ENCODE results near the gene GRIN2A. TPM values are rescaled to one million over a fixed set of nuclear protein-coding genes. Genes with fewer than 3 reads are reported as not detected.

The GRIN2A gene
- total RNA-seq, 1 donor from 2014 or later: 0.56 TPM

GRCh38 chr16:9911231-9911630 lies 271.0 kb downstream of the GRIN2A start:
- H3K36me3 ChIP-seq: no peaks in the 10 kb centered on the region

DNA sequence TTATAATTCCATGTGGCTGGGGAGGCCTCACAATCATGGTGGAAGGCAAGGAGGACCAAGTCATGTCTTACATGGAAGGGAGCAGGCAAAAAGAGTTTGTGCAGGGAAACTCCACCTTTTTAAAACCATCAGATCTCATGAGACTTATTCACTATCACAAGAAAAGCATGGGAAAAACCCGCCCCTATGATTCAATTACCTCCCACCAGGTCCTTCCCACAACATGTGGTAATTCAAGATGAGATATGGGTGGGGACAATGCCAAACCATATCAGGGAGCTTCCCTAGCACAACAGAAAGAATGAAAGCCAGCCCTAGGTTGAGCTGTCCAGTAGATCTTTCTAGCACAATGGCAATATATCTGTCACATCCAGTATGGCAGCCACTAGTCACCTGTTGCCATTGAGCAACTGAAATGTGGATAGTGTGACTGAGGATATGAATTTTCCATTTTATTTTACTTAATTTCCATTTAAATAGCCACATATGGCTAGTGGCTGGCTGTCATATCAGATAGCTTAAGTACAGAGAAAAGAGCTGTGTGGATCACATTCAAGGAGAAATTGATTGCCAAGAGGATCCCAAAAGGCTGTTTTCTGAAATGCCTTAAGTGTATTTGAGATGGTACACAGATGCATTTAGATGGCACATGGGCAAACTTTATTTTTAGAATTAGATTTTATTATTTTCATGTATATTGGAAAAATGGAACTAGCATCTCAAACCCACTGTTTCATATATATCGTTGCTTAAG lies 273.0 kb downstream of the GRIN2A start:
- no peaks in the 10 kb centered on the region for H3K27me3 ChIP-seq (ENCODE audit: low read depth)
- peaks cover 3% of the 10 kb centered on the region for H3K4me1 ChIP-seq
- no peak overlapping the region for H3K27ac ChIP-seq
- DNase-seq (no peak), ATAC-seq (no peak)
- no peaks in the 10 kb centered on the region for H3K36me3 ChIP-seq
- intact Hi-C loops (cut with DNase I): no loop called here
- no peak for TF ChIP-seq CTCF (IDR thresholded peaks at IDR 0.05)
- H3K9me3 ChIP-seq: no peaks in the 10 kb centered on the region
- H3K4me3 ChIP-seq: no peak overlapping the region

More at GRCh38 chr16:9911231-9911630, 271.0 kb downstream of the GRIN2A start:
- no peak for TF ChIP-seq CTCF (IDR thresholded peaks at IDR 0.05)
- DNase-seq (no peak), ATAC-seq (no peak)
- Histone ChIP-seq H3K27me3 (ENCODE audit: low read depth) (no peaks in the 10 kb centered on the region), H3K9me3 (no peaks in the 10 kb centered on the region), H3K4me1 (peaks cover 3% of the 10 kb centered on the region), H3K4me3 (no peak overlapping the region), H3K27ac (no peak overlapping the region)
- intact Hi-C loops (cut with DNase I): no loop called here

DNA sequence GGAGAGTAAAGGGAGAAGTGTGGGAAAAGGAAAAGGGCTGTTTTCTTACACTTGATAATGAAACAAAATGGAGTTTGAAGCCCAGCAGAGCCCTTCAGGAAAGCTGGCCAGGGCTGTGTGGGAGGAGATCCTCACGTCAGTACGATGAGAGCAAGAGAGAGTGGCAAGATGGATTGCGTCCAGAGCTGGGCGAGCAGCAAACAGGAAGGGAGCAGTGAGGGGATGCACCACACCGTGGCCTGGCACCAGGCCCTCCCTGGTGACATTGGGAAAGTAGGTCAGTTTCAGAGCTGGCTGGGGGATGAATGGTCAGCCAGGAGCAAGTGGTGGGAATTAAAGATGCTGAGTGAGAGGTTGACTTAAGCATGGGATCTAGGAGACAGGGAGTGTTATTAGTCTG lies 273.6 kb downstream of the GRIN2A start:
- Histone ChIP-seq H3K4me3 (no peak overlapping the region), H3K9me3 (no peaks in the 10 kb centered on the region), H3K4me1 (no peaks in the 10 kb centered on the region), H3K27me3 (ENCODE audit: low read depth) (no peaks in the 10 kb centered on the region), H3K27ac (no peak overlapping the region), H3K36me3 (no peaks in the 10 kb centered on the region)
- ATAC-seq (peak in 1 of 2 donors; percentile 59), DNase-seq (no peak)
- TF ChIP-seq CTCF (IDR thresholded peaks at IDR 0.05): no peak
- intact Hi-C loops (cut with DNase I): no loop called here

DNA sequence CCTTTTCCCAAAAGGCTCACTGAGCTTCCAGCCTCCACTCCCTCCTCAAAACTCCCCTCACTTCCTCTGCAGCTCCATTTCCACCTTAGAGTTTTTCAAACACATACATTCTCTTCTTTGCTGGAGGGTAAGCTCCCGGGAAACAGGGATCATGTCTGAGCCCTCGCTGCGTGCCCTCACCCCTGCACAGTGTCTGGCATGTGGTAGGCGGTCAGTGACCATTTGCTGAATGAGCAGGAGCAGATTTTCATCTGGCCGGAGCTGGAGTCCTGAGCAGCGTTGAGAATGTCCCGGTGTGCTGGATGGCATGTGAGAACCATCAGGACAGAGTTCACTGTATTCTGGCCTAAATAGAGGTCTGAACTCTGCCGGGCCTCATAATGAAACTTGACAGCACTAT lies 274.5 kb downstream of the GRIN2A start:
- H3K27ac ChIP-seq: no peak overlapping the region
- no peaks in the 10 kb centered on the region for H3K9me3 ChIP-seq
- DNase-seq (no peak), ATAC-seq (no peak)
- H3K4me3 ChIP-seq: no peak overlapping the region
- no peaks in the 10 kb centered on the region for H3K4me1 ChIP-seq
- intact Hi-C loops (cut with DNase I): no loop called here
- H3K36me3 ChIP-seq: no peaks in the 10 kb centered on the region
- no peaks in the 10 kb centered on the region for H3K27me3 ChIP-seq (ENCODE audit: low read depth)
- TF ChIP-seq CTCF (IDR thresholded peaks at IDR 0.05): no peak

GRCh38 chr16:9906218-9906617 lies 276.0 kb downstream of the GRIN2A start:
- Histone ChIP-seq H3K36me3 (no peaks in the 10 kb centered on the region), H3K4me1 (no peaks in the 10 kb centered on the region), H3K27ac (no peak overlapping the region), H3K27me3 (ENCODE audit: low read depth) (no peaks in the 10 kb centered on the region), H3K9me3 (no peaks in the 10 kb centered on the region), H3K4me3 (no peak overlapping the region)
- intact Hi-C loops (cut with DNase I): no loop called here
- DNase-seq: no peak
- TF ChIP-seq CTCF (IDR thresholded peaks at IDR 0.05): no peak
- ATAC-seq: no peak

All from lower lobe of right lung (tissue), 2 donors.